ENCODE data around the gene WNT3. TPM values are rescaled to one million over a fixed set of nuclear protein-coding genes. Genes with fewer than 3 reads are reported as not detected.

WNT3 gene
- total and polyA plus RNA-seq, 2 donors (not counting 1 experiment from before 2014, with no cell fraction given): 0.86 to 1.4 TPM

DNA sequence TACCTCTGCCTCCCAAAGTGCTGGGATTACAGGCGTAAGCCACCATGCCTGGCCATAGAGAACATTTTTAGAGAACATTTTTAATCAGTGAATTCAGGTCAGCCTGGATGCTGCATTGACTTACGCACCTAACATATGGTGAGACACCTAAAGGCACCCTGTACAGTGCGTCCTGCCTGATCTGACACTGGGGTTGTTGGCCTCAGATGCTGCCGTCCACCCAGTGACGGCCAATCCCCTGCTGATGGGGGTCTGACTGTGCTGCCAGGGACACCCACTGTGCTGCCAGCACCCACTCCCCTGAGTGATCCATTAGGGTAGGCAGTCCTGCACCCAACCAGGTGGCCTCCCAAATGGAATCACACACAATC is 38.5 kb downstream of the WNT3 start:
- Mint-ChIP-seq H3K27me3 (no peaks in the 10 kb centered on the region), H3K4me3 (no peak overlapping the region), H3K9me3 (ENCODE audit: insufficient read depth) (no peaks in the 10 kb centered on the region), H3K4me1 (peaks cover 6% of the 10 kb centered on the region), H3K27ac (no peak overlapping the region)
- Histone ChIP-seq H3K27ac (ENCODE audit: low read length in 2 of 2) (no peak overlapping the region), H3K4me3 (ENCODE audit: control extremely low read depth in 1 of 5, extremely low read depth in 1 of 5, insufficient read depth in 1 of 5, low read depth in 2 of 5, low read length in 4 of 5) (no peak overlapping the region), H2AFZ (ENCODE audit: insufficient read depth, low read depth, low read length, poor library complexity, severe bottlenecking) (no peak overlapping the region), H3K79me2 (ENCODE audit: control insufficient read depth, insufficient read depth, low read length) (no peaks in the 10 kb centered on the region), H3K9ac (ENCODE audit: low read length) (no peak overlapping the region), H3K4me1 (ENCODE audit: control insufficient read depth in 2 of 2, insufficient read depth in 2 of 2, low read length in 2 of 2) (peaks cover 0 to 16% of the 10 kb centered on the region in 2 donors), H4K20me1 (ENCODE audit: control insufficient read depth, insufficient read depth, low read length, poor library complexity, severe bottlenecking) (no peaks in the 10 kb centered on the region), H3K9me3 (ENCODE audit: control extremely low read depth in 1 of 3, control insufficient read depth in 2 of 3, insufficient read depth in 1 of 3, low read length in 2 of 3) (no peaks in the 10 kb centered on the region), H3K36me3 (replicated peaks in 1 of 2; ENCODE audit: control extremely low read depth in 1 of 2, control insufficient read depth in 1 of 2, extremely low read depth in 1 of 2, insufficient read depth in 2 of 2, low read length in 1 of 2) (no peaks in the 10 kb centered on the region), H3K27me3 (replicated peaks in 1 of 4; ENCODE audit: control extremely low read depth in 1 of 4, control insufficient read depth in 3 of 4, insufficient read depth in 4 of 4, low read length in 3 of 4) (no peaks in the 10 kb centered on the region), H3K4me2 (replicated peaks; ENCODE audit: low read depth, low read length, poor library complexity, severe bottlenecking) (no peak overlapping the region)
- ATAC-seq (ENCODE audit: low read depth) (no peak), DNase-seq (no peak)
- ChIA-PET POLR2A (no interaction called here), CTCF (no interaction called here)
- 92% methylated on average over 5 of the region's 5 CpGs for WGBS (ENCODE audit: insufficient coverage)
- intact Hi-C loops (cut with micrococcal nuclease): no loop called here
- no peak for TF ChIP-seq CTCF (IDR thresholded peaks at IDR 0.05)

GRCh38 chr17:46777943-46778915 is 40.3 kb downstream of the WNT3 start:
- Histone ChIP-seq H3K4me1 (ENCODE audit: control insufficient read depth in 2 of 2, insufficient read depth in 2 of 2, low read length in 2 of 2) (peaks cover 1 to 23% of the 10 kb centered on the region in 2 donors), H2AFZ (ENCODE audit: insufficient read depth, low read depth, low read length, poor library complexity, severe bottlenecking) (no peak overlapping the region), H3K27me3 (replicated peaks in 1 of 4; ENCODE audit: control extremely low read depth in 1 of 4, control insufficient read depth in 3 of 4, insufficient read depth in 4 of 4, low read length in 3 of 4) (peaks cover 0 to 7% (median 0%) of the 10 kb centered on the region in 4 experiments), H3K79me2 (ENCODE audit: control insufficient read depth, insufficient read depth, low read length) (no peaks in the 10 kb centered on the region), H3K9ac (ENCODE audit: low read length) (no peak overlapping the region), H3K4me2 (replicated peaks; ENCODE audit: low read depth, low read length, poor library complexity, severe bottlenecking) (no peak overlapping the region), H4K20me1 (ENCODE audit: control insufficient read depth, insufficient read depth, low read length, poor library complexity, severe bottlenecking) (no peaks in the 10 kb centered on the region), H3K9me3 (ENCODE audit: control extremely low read depth in 1 of 3, control insufficient read depth in 2 of 3, insufficient read depth in 1 of 3, low read length in 2 of 3) (no peaks in the 10 kb centered on the region), H3K27ac (ENCODE audit: low read length in 2 of 2) (no peak overlapping the region), H3K36me3 (replicated peaks in 1 of 2; ENCODE audit: control extremely low read depth in 1 of 2, control insufficient read depth in 1 of 2, extremely low read depth in 1 of 2, insufficient read depth in 2 of 2, low read length in 1 of 2) (no peaks in the 10 kb centered on the region), H3K4me3 (ENCODE audit: control extremely low read depth in 1 of 5, extremely low read depth in 1 of 5, insufficient read depth in 1 of 5, low read depth in 2 of 5, low read length in 4 of 5) (no peak overlapping the region)
- CTCF ChIA-PET: no interaction called here
- Mint-ChIP-seq H3K4me3 (no peak overlapping the region), H3K9me3 (ENCODE audit: insufficient read depth) (no peaks in the 10 kb centered on the region), H3K27me3 (no peaks in the 10 kb centered on the region), H3K27ac (no peak overlapping the region), H3K4me1 (peaks cover 8% of the 10 kb centered on the region)
- no peak for ATAC-seq (ENCODE audit: low read depth)
- no peak for DNase-seq
- 82% methylated on average over 19 of the region's 23 CpGs for WGBS (ENCODE audit: insufficient coverage)
- intact Hi-C loops (cut with micrococcal nuclease): no loop called here
- POLR2A ChIA-PET: no interaction called here
- TF ChIP-seq EZH2 (IDR thresholded peaks at IDR 0.05; ENCODE audit: borderline replicate concordance, insufficient read depth, low read depth, low read length, poor library complexity, severe bottlenecking) (no peak), CTCF (IDR thresholded peaks at IDR 0.05) (no peak)
